ENCODE results near the gene B4GALNT1. TPM values are rescaled to one million over a fixed set of nuclear protein-coding genes. Genes with fewer than 3 reads are reported as not detected.

Gene B4GALNT1
- total RNA-seq, 1 donor from 2014 or later: 0.69 TPM

- DNase-seq (ENCODE audit: low read depth): no peak
- H3K4me3 ChIP-seq (ENCODE audit: low read depth, low read length): no peak overlapping the region
- TF ChIP-seq, protein P1, sequence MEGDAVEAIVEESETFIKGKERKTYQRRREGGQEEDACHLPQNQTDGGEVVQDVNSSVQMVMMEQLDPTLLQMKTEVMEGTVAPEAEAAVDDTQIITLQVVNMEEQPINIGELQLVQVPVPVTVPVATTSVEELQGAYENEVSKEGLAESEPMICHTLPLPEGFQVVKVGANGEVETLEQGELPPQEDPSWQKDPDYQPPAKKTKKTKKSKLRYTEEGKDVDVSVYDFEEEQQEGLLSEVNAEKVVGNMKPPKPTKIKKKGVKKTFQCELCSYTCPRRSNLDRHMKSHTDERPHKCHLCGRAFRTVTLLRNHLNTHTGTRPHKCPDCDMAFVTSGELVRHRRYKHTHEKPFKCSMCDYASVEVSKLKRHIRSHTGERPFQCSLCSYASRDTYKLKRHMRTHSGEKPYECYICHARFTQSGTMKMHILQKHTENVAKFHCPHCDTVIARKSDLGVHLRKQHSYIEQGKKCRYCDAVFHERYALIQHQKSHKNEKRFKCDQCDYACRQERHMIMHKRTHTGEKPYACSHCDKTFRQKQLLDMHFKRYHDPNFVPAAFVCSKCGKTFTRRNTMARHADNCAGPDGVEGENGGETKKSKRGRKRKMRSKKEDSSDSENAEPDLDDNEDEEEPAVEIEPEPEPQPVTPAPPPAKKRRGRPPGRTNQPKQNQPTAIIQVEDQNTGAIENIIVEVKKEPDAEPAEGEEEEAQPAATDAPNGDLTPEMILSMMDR (conservative IDR thresholded peaks at IDR 0.05; ENCODE audit: low read depth, low read length): no peak
Observed at GRCh38 chr12:57622293-57623245, 10.4 kb downstream of the B4GALNT1 start.

DNA sequence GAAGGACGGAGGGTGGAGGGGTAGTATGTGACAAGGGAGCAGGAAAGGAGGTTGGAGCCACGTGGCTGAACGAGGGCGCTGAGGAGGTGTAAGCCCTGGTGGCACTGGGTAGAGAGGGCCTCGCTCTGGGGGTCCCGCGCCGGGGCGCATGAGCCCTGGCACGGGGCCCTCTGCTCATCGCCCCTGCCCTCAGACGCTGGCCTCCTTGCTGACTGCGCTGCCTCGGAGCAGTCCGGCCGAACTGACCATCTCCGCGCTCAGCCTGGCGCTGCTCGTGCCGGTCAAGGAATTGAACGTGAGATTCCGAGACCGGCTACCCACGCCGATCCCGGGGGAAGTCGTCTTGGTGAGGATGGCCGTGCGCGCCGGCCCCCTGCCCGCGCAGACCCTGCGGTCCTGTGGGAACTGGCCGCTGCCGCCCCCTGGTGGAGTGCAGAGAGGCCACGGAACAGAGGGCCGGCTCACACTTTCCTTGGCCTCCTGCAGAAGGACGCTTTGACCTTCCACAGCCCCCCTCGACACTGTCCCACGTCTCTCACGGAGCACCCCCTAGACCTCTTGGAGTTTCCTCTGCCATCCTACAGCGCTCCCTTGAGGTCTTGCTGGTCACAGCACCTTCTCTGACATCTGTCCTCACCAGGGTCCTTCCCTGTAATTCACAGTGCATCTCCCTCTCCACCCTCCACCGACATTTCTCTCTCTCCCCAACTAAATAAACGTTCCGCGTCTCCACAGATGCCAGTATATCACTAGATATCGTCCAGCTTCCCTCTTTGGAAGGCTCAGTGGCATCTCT, 11.3 kb downstream of the B4GALNT1 start:
- TF ChIP-seq, protein P1 (conservative IDR thresholded peaks at IDR 0.05; ENCODE audit: low read depth, low read length): peak; percentile 89
- peak overlapping the region; percentile 41 for H3K4me3 ChIP-seq (ENCODE audit: low read depth, low read length)
- no peak for DNase-seq (ENCODE audit: low read depth)

DNA sequence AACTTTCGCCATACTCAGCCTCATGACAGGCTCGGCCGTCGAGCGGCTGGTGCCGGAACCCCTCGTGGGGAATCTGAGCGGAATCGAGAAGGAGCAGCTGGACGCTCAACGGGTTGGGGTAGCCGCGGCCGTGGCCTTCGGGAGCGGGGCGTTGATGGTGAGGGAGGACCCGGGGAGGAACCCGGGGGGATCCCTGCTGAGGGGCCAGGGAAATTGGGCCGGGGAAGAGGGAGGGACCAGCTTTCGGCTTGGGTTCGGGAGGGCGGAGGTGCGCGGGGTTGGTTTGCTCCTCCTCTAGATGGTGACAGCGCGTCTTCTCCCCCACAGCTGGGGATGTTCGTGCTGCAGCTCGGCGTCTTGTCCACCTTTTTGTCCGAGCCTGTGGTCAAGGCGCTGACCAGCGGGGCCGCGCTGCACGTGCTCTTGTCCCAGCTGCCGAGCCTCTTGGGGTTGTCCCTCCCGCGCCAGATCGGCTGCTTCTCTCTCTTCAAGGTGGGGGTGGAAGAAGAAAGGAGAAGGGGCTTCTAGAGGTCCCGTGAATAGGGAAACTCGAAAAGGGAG, 12.0 kb downstream of the B4GALNT1 start:
- TF ChIP-seq, protein P1 (conservative IDR thresholded peaks at IDR 0.05; ENCODE audit: low read depth, low read length): no peak
- no peak for DNase-seq (ENCODE audit: low read depth)
- H3K4me3 ChIP-seq (ENCODE audit: low read depth, low read length): peak overlapping the region; percentile 41

GRCh38 chr12:57620245-57620935, 12.6 kb downstream of the B4GALNT1 start:
- TF ChIP-seq, protein P1 (conservative IDR thresholded peaks at IDR 0.05; ENCODE audit: low read depth, low read length): no peak
- no peak for DNase-seq (ENCODE audit: low read depth)
- no peak overlapping the region for H3K4me3 ChIP-seq (ENCODE audit: low read depth, low read length)

DNA sequence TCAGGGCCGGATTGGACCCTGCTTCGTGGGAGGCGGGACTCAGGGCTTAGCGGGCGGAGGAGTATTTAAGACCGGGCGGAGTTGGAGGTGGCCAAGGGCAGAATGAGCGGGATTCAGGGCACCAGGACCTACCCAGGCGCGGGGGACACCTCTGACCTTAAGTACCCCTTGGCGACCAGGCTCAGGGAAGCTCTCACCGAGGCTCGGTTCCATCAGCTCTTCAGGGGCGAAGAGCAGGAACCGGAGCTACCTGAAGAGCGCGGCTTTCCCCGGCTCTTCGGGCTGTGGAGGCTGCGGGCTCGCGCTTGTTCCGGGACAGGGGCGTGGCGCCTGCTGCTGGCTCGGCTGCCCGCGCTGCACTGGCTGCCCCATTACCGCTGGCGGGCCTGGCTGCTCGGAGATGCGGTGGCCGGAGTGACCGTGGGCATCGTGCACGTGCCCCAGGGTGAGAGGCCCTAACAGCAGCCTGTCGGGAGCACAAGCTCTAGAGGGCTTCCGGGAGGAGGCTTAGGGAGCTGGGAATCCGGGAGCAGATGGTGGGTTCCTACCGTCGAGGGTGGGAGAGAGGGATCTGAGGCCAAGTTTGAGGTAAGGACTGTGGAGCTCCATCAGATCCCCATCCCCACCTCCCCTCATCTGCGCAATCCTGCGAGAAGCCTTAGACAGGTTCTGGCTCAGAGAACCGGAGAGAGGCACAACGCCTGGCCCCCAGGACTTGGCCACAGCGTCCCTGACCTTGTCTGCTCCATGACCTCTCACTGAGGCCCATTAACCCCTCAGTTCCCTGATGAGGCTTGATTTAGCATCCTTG, 13.4 kb downstream of the B4GALNT1 start:
- TF ChIP-seq, protein P1 (conservative IDR thresholded peaks at IDR 0.05; ENCODE audit: low read depth, low read length): no peak
- H3K4me3 ChIP-seq (ENCODE audit: low read depth, low read length): no peak overlapping the region
- no peak for DNase-seq (ENCODE audit: low read depth)

Data from epithelial cell of proximal tubule (primary cell).